ENCODE measurements around the gene IFITM10.

Gene IFITM10

DNA sequence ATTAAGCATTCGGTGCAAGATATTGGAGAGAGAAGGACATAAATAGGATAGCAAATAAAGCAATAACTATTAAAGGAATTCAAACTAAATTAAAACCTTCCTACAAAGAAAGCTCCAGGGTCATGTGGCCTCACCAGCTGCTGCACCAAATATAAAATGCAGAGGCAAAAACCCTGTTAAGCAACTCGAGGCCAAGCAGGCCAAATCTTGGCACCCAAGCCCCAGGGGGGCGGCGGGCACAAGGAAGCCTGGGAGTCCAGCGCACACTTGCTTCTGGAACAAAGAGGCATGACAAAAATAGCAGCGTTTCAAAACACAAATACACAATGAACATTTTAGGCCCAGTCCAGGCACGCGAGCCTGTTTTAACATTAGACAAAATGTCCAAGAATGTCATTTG lies 32.6 kb downstream of the IFITM10 start:
- TF ChIP-seq, protein P1, sequence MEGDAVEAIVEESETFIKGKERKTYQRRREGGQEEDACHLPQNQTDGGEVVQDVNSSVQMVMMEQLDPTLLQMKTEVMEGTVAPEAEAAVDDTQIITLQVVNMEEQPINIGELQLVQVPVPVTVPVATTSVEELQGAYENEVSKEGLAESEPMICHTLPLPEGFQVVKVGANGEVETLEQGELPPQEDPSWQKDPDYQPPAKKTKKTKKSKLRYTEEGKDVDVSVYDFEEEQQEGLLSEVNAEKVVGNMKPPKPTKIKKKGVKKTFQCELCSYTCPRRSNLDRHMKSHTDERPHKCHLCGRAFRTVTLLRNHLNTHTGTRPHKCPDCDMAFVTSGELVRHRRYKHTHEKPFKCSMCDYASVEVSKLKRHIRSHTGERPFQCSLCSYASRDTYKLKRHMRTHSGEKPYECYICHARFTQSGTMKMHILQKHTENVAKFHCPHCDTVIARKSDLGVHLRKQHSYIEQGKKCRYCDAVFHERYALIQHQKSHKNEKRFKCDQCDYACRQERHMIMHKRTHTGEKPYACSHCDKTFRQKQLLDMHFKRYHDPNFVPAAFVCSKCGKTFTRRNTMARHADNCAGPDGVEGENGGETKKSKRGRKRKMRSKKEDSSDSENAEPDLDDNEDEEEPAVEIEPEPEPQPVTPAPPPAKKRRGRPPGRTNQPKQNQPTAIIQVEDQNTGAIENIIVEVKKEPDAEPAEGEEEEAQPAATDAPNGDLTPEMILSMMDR (IDR thresholded peaks at IDR 0.05) = no peak
- H3K4me1 ChIP-seq = peaks cover 0 to 22% (median 11%) of the 10 kb centered on the region in 4 donors
- H3K27me3 ChIP-seq = peaks cover 0 to 4% of the 10 kb centered on the region in 2 donors
- no peaks in the 10 kb centered on the region for H3K36me3 ChIP-seq
- peak; percentile 40 to 90 for DNase-seq
- intact Hi-C loops (cut with DNase I; ENCODE audit: low total_unique reads) = no loop called here
- no peaks in the 10 kb centered on the region for H3K9me3 ChIP-seq
- H3K27ac ChIP-seq = peak overlapping the region in 1 of 2 donors; percentile 19
- no peak overlapping the region for H3K4me3 ChIP-seq

DNA sequence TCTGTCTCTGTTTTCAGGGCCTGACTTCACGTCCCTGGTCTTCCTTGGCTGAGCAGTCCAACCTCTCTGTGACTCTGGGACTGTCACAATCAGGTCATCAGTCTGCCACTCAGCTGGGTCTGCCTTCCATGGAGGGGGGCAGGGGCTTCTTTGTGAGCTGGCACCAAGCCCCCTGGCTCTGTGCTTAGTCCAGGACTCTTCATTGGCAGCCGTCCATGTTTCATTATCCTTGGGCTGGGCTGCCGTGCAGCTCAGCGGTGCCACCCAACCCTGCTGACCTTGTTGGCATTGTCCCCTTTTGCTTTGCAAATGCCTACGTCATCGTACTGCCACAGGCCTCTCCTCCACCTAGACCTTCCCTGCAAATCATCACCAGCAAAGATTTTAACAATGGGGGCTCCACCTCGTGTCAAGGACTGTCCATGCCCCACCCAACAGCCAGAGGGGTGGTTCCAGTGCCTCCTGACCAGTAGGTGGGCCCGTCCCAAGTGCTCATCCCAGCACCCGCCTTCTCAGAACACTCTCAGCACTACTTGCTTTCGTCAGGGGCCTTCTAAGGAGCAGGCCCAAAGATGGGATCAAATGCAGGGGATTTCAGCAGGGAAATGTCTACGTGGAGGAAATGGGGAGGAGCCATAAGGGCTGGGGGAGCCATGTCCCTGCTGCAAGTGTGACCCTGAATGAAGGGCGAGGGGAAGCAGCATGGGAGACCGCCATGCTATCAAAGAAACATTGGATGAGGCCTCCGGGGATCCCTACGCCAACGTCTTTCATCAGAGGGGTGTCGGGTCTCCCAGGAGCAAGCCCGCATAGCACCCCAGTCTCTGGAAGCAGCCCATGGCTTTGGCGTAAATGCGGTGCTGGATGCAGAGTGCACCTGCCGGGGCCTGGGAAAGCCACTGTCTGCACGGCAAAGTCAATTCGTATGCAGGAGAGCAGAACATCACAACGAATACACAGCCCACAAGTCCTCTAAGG lies 35.2 kb downstream of the IFITM10 start:
- DNase-seq = peak in 1 of 2 donors; percentile 48

DNA sequence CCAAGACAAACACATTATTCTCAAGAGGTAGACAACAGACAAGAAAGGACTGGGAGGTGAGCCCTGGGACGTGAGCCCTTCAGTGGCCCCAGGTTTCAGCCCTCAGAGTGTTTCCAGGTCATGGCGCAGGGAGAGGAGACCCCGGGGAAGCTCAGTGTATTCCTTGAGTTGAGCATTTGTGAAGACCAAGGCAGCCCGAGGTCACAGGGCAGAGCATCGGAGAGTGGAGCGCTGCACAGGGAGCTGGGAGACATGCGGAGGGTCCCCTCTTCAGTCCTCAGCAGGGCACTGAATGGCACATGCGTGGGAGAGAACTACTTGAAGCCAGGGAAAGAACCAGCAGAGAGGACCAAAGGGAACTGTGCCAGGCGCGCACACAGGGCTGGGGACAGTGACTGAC lies 41.7 kb downstream of the IFITM10 start:
- TF ChIP-seq, protein P1 (IDR thresholded peaks at IDR 0.05) = no peak
- Histone ChIP-seq H3K4me3 (no peak overlapping the region), H3K27ac (no peak overlapping the region), H3K27me3 (no peaks in the 10 kb centered on the region), H3K4me1 (peaks cover 0 to 13% (median 7%) of the 10 kb centered on the region in 4 donors), H3K36me3 (no peaks in the 10 kb centered on the region), H3K9me3 (peaks cover 0 to 6% (median 3%) of the 10 kb centered on the region in 3 donors)
- intact Hi-C loops (cut with DNase I; ENCODE audit: low total_unique reads) = no loop called here
- peak in 1 of 2 donors; percentile 38 for DNase-seq

More for the DNA sequence above, 35.2 kb downstream of the IFITM10 start:
- Histone ChIP-seq H3K4me1 (peaks cover 0 to 22% (median 11%) of the 10 kb centered on the region in 4 donors), H3K9me3 (peaks cover 0 to 6% (median 3%) of the 10 kb centered on the region in 3 donors), H3K27me3 (no peaks in the 10 kb centered on the region), H3K36me3 (no peaks in the 10 kb centered on the region), H3K27ac (no peak overlapping the region), H3K4me3 (no peak overlapping the region)
- intact Hi-C loops (cut with DNase I; ENCODE audit: low total_unique reads) = no loop called here
- TF ChIP-seq, protein P1 (IDR thresholded peaks at IDR 0.05) = no peak

DNA sequence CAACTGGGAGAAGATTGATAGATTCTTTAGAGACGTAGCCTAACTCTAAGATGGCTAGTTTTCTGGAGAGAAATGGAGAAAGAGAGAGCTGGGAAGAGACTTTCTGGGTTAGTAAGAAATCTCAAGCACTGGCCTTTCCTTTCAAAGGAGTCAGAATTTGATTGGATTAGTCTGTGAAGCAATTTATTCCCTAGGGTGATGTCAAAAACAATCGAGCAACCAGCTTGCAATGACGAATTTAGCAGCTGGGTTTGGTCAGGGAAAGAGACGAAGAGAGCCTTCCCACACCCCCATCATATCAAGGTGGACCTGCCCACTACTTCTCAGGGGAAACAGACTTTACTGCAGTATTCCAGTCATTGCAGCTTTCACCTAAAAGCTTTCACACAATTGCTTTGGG lies 42.6 kb downstream of the IFITM10 start:
- DNase-seq = no peak
- intact Hi-C loops (cut with DNase I; ENCODE audit: low total_unique reads) = no loop called here
- no peak overlapping the region for H3K27ac ChIP-seq
- H3K27me3 ChIP-seq = no peaks in the 10 kb centered on the region
- no peak overlapping the region for H3K4me3 ChIP-seq
- TF ChIP-seq, protein P1 (IDR thresholded peaks at IDR 0.05) = no peak
- H3K36me3 ChIP-seq = no peaks in the 10 kb centered on the region
- peaks cover 0 to 6% (median 3%) of the 10 kb centered on the region in 3 donors for H3K9me3 ChIP-seq
- H3K4me1 ChIP-seq = peaks cover 0 to 13% (median 7%) of the 10 kb centered on the region in 4 donors

DNA sequence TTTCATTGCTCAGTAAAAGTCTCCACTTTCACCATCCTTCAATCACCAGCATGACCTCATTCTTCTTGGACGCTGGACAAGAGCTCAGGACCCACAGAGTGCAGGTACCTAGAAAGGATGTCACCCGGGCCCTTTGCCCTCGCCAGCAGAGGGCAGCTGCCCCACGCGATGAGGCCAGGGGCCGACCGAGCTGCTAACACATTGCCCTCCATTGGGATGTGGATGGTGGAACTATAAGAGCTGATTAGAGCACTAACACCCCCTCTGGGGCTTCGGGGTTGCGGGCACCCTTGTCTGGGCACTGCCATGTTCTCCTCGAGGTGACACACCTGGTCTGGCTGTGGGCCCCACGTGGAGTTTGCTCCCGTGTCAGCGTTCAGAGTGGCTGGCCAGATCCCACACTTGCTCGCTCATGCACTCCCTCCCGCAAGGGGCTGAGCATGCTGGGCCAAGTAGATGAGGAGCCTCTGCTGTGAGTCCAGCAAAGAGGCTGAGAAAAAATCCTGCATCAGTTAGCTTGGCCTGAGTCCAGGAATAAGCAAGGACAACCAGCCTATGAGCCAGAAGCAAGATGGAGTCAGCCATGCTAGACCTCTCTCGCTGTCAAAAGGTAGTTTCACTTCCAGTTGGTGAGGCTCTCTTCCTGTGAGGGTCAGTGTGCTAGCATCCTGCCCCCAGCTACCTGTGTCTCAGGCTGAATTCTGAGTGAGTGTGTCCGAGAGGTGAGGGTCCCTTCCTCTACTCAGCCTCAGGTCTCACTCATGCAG lies 43.6 kb downstream of the IFITM10 start:
- H3K9me3 ChIP-seq = peaks cover 0 to 6% (median 3%) of the 10 kb centered on the region in 3 donors
- TF ChIP-seq, protein P1 (IDR thresholded peaks at IDR 0.05) = peak in 1 of 2 experiments; percentile 9
- H3K27me3 ChIP-seq = no peaks in the 10 kb centered on the region
- no peak overlapping the region for H3K27ac ChIP-seq
- H3K4me3 ChIP-seq = no peak overlapping the region
- no peaks in the 10 kb centered on the region for H3K36me3 ChIP-seq
- H3K4me1 ChIP-seq = peaks cover 0 to 13% (median 7%) of the 10 kb centered on the region in 4 donors
- no peak for DNase-seq
- intact Hi-C loops (cut with DNase I; ENCODE audit: low total_unique reads) = no loop called here

Data from tibial artery (tissue), 4 donors.